Ovary (tissue), 9 donors: ENCODE measurements around the gene PRKCH. TPM values are rescaled to one million over a fixed set of nuclear protein-coding genes. Genes with fewer than 3 reads are reported as not detected.

Source experiments
- DNase-seq, 5 donors: peaks; one replicate each; pipeline ENCODE4 v3.0.0-alpha.2; 2019 to 2020
- H3K27ac ChIP-seq, 2 donors: fragments of 200-600 bp; one replicate each; pipeline versions ENCODE4 v1.5.1 to v1.8.0; 2019 to 2022
- H3K27me3 ChIP-seq: fragments of 200-600 bp; one replicate; pipeline ENCODE4 v1.8.0; 2022
- H3K36me3 ChIP-seq: fragments of 200-600 bp; sonication (generic); one replicate; pipeline ENCODE4 v1.5.1; 2019
- H3K4me1 ChIP-seq: one replicate; pipeline ENCODE4 v1.8.1; 2013; ENCODE audit warnings: mild to moderate bottlenecking, moderate library complexity; ENCODE audit not compliant: insufficient read depth
- H3K4me3 ChIP-seq: fragments of 200-600 bp; sonication (generic); one replicate; pipeline ENCODE4 v1.5.1; 2017
- H3K9me3 ChIP-seq, 2 donors: fragments of 200-600 bp in 1 of 2; sonication (generic) in 1 of 2; one replicate each; pipeline versions ENCODE4 v1.5.1 to v1.8.1; 2013 to 2019; ENCODE audit warnings: mild to moderate bottlenecking in 1 of 2, moderate library complexity in 1 of 2
- CTCF ChIP-seq, 3 donors: fragments of 450-650 bp in 2 of 3; fragments of 200-600 bp in 1 of 3; IDR thresholded peaks; one replicate each; pipeline versions ENCODE4 v1.5.1 to v1.8.0; 2016 to 2022; ENCODE audit warnings: antibody characterized with exemption in 3 of 3, mild to moderate bottlenecking in 1 of 3
- EP300 ChIP-seq: sonication (generic); formaldehyde crosslinking; IDR thresholded peaks from one replicate; pipeline ENCODE4 v1.6.1; 2017; ENCODE audit warnings: antibody characterized with exemption
- POLR2A ChIP-seq: fragments of 450-650 bp; IDR thresholded peaks from one replicate; pipeline ENCODE4 v1.6.1; 2017; ENCODE audit warnings: antibody characterized with exemption, mild to moderate bottlenecking, moderate library complexity
- WGBS, 3 donors: extraction: QIAGEN DNeasy Blood & Tissue Kit in 1 of 3; methylation state at CpG; one replicate each; pipeline versions ENCODE4 v1.1.5 to v1.1.7; 2013 to 2017; 5-methylcytosine and 5-hydroxymethylcytosine counted together
- intact Hi-C, 4 donors: fragments of 100-400 bp; cut with DNase I; formaldehyde crosslinking; loops; one replicate each; pipeline versions ENCODE4 v1.11.0 to v1.15.1; 2022 to 2023
- polyA plus RNA-seq, 2 donors: library from polyadenylated mRNA; stranded (reverse); fragments of 200-250 nt in 1 of 2; fragments of 350-450 nt in 1 of 2; fragmentation: Illumina TruSeq in 1 of 2; extraction: RNeasy Lipid Tissue Mini Kit (QIAGEN cat#74804) in 1 of 2; gene quantifications; one replicate each; pipeline ENCODE4 v1.2.3, GENCODE V29; 2013 to 2014
- total RNA-seq, 7 donors: library from RNA; depleted of rRNA in 2 of 7; stranded (reverse); fragments of >200 nt in 2 of 7; fragmentation: NEBNext Ultra II Directional in 3 of 7; extraction: Animal tissue kit (Norgen Biotek cat#: 25700) in 3 of 7; gene quantifications; one replicate each; pipeline versions ENCODE4 v1.1.0 to v1.2.4, GENCODE V29; 2016 to 2023
- donor health status: DM: no; HTN: no; CAD: no; lungs with moderate emphysema.
- donor health status: DM: no; HTN: no; CAD: no.
- donor health status: Bipolar disorder and iron deficiency.
- donor health status: DM: yes; HTN: yes; CAD: no.
- donor health status: DM: no; HTN: no; CAD: no.
- donor health status: DM: yes; HTN: yes; CAD: no.

Gene PRKCH
- total and polyA plus RNA-seq, 9 donors: 8.4 to 47.6 (median 15.9) TPM

GRCh38 chr14:61380984-61381383, 59.6 kb downstream of the PRKCH start:
- 72 to 85% (median 84%) methylated on average over 3 of the region's 3 CpGs for WGBS, 3 donors
- no peak for DNase-seq
- Histone ChIP-seq H3K4me1 (no peaks in the 10 kb centered on the region), H3K4me3 (no peak overlapping the region), H3K27ac (no peak overlapping the region), H3K36me3 (no peaks in the 10 kb centered on the region), H3K27me3 (no peaks in the 10 kb centered on the region), H3K9me3 (no peaks in the 10 kb centered on the region)
- intact Hi-C loops: no loop called here
- TF ChIP-seq CTCF (IDR thresholded peaks at IDR 0.05) (no peak), POLR2A (no peak), EP300 (no peak)

GRCh38 chr14:61381553-61381952, 60.2 kb downstream of the PRKCH start:
- Histone ChIP-seq H3K36me3 (no peaks in the 10 kb centered on the region), H3K27ac (no peak overlapping the region), H3K27me3 (no peaks in the 10 kb centered on the region), H3K4me1 (no peaks in the 10 kb centered on the region), H3K9me3 (no peaks in the 10 kb centered on the region), H3K4me3 (no peak overlapping the region)
- intact Hi-C loops: no loop called here
- DNase-seq: no peak
- WGBS, 3 donors: 73 to 87% (median 82%) methylated on average over 9 of the region's 9 CpGs
- TF ChIP-seq CTCF (IDR thresholded peaks at IDR 0.05) (no peak), POLR2A (no peak), EP300 (no peak)

GRCh38 chr14:61382842-61383241, 61.5 kb downstream of the PRKCH start:
- DNase-seq: no peak
- no peak overlapping the region for H3K4me3 ChIP-seq
- H3K27me3 ChIP-seq: no peaks in the 10 kb centered on the region
- H3K27ac ChIP-seq: no peak overlapping the region
- H3K9me3 ChIP-seq: no peaks in the 10 kb centered on the region
- 81 to 84% (median 82%) methylated on average over 2 of the region's 2 CpGs for WGBS, 3 donors
- H3K4me1 ChIP-seq: no peaks in the 10 kb centered on the region
- no peak for TF ChIP-seq CTCF (IDR thresholded peaks at IDR 0.05)
- no peak for TF ChIP-seq POLR2A
- TF ChIP-seq EP300: no peak
- no peaks in the 10 kb centered on the region for H3K36me3 ChIP-seq
- intact Hi-C loops: no loop called here

- H3K9me3 ChIP-seq: no peaks in the 10 kb centered on the region
- no peak for DNase-seq
- H3K4me1 ChIP-seq: no peaks in the 10 kb centered on the region
- no peak overlapping the region for H3K4me3 ChIP-seq
- H3K27ac ChIP-seq: no peak overlapping the region
- no peaks in the 10 kb centered on the region for H3K27me3 ChIP-seq
- TF ChIP-seq CTCF (IDR thresholded peaks at IDR 0.05) (no peak), EP300 (no peak), POLR2A (no peak)
- H3K36me3 ChIP-seq: no peaks in the 10 kb centered on the region
- 64 to 73% (median 73%) methylated on average over 6 of the region's 6 CpGs for WGBS, 3 donors
- intact Hi-C loops: no loop called here
Measured at GRCh38 chr14:61385002-61385685, 63.8 kb downstream of the PRKCH start.
